T47D (cell line): ENCODE results near the gene RNLS.

Source experiments
- DNase-seq, 2 experiments: peaks; one replicate each; pipeline versions ENCODE4 v3.0.0 to v3.0.0-alpha.2; 2011 to 2012; ENCODE audit warnings: low read depth in 1 of 2, low spot score in 1 of 2
- JUND ChIP-seq: IDR thresholded peaks from 2 replicates; pipeline ENCODE4 v1.6.1; 2012; ENCODE audit warnings: low read depth
- in situ Hi-C: cut with HindIII; loops from 2 replicates; pipeline ENCODE4 v1.10.0; 2016; ENCODE audit warnings: low sequenced_read_pairs, low pct_unique_long_range_greater_than_20kb

The RNLS gene

DNA sequence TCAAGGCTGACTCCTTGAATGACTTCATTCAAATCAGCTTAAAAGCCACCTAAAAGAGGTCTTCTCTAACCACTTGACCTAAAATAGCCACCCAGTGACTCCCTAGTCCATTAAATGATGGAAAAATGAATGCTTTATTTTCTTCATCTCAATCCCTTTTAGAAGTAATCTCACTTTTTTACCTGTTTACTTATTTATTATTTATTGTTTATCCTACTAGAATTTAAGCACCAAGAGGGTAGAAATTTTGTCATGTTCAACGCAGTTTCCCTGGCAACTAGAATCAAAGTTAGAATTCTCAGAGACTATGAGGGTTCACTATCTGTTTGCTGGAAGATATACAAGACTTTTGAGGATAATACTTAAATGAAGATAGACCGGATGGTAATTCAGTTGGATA is 3.3 kb upstream of the RNLS start, which contains the start of gene LIPJ:
LIPJ (plus strand) TSS at position 301 of the 400 bp plus-strand sequence. CDS start 3,926 bp downstream, outside the sequence.
- in situ Hi-C loops: no loop called here
- DNase-seq: no peak

GRCh38 chr10:88583584-88583957 is 453 bp upstream of the RNLS start:
- in situ Hi-C loops: no loop called here
- no peak for TF ChIP-seq JUND
- DNase-seq: no peak

More for the DNA sequence above, 3.3 kb upstream of the RNLS start, which contains the start of gene LIPJ:
- no peak for TF ChIP-seq JUND

DNA sequence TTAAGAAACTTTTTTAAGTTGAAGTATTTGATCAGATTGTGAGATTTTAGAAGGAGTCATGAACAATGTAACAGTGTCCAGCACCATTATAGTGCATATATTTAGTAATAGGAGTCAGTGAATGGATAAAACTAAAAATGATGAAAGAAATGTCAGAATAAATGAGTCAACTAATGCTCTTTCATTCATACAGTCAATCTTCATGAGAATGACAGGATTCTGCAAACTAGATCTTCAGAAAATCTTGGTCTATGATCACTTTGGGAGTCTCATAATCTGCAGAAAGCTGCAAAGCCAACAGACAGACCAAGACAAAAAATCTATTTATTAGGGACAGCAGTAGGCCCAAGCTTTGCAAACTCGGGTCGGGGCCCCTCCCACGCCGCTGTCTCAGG is 710 bp downstream of the RNLS start:
- in situ Hi-C loops: no loop called here
- TF ChIP-seq JUND: no peak
- no peak for DNase-seq

DNA sequence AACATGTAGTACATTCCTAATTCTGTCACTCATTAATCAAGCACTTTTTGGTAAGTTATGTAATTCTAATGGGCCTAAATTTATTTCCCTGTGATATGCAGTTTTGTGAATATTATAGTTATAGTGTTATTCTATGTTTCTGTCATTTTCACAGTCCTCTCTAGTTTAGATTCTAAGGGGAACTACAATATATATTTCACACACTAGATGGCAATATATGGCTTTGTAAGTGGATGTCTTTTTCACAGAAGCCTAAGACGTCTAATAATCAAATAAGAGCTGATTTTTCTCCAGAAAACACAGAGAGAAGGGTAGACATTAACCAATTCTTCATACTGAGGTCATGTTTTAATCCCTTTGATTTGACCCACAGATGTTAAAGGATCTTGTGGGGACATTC is 18.0 kb downstream of the RNLS start:
- peak in 1 of 2 experiments; percentile 60 for DNase-seq
- in situ Hi-C loops: no loop called here
- TF ChIP-seq JUND: no peak

GRCh38 chr10:88562152-88562551 is 21.0 kb downstream of the RNLS start:
- DNase-seq: no peak
- no peak for TF ChIP-seq JUND
- in situ Hi-C loops: no loop called here

- no peak for DNase-seq
- no peak for TF ChIP-seq JUND
- in situ Hi-C loops: no loop called here
Measured at GRCh38 chr10:88557658-88558057, 25.5 kb downstream of the RNLS start.

DNA sequence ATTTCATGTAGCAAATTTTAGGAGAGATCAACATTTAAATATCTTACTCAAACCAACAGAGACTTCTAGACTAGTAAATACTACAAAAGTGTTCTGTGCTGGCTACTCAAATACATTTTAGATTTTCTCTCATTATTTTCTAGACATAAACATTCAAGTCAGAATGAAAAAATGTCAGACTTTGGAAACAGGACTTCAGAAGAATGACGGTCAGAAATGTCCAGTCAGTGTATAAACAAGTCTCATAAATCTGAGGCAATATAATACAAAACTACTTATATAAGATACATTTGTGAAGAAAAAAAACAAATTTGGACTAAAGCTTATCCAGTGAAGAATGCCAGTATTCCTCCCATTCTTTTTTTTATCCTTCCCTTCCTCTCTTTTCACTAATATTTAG is 25.9 kb downstream of the RNLS start:
- in situ Hi-C loops: no loop called here
- DNase-seq: no peak
- TF ChIP-seq JUND: no peak

GRCh38 chr10:88555190-88555908 is 27.8 kb downstream of the RNLS start:
- TF ChIP-seq JUND: no peak
- in situ Hi-C loops: no loop called here
- peak in 1 of 2 experiments; percentile 35 for DNase-seq

DNA sequence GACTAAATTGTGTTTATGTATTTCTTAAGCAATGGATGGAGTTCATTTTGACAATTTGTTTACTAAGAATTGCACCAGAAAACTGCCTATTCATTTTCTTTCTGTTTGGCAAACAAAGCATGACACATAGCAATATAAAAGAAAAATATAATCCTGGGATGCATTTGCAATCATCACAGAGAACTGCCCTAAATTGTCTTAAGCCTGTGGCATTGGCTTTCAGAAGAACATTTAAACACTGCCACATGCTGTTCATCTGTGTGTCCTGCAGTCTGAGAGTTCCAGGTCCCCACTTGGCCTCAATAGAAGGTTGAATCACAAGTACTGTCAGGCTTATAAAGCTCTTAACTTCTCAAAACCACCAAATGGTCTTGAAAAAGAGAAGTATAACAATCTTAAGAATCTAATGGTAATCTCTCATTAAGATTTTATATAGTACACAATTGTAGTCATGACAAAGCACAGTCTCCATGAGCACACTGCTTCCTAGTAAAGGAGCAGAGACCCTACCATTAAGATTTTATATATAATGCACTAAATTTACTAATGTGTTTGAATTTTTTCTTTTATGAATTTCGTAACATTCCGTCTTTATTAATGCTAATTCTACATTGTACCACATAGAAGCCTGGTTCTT is 29.9 kb downstream of the RNLS start:
- no peak for TF ChIP-seq JUND
- in situ Hi-C loops: no loop called here
- DNase-seq: peak; percentile 33 to 88

GRCh38 chr10:88551246-88551645 is 31.9 kb downstream of the RNLS start:
- no peak for DNase-seq
- in situ Hi-C loops: no loop called here
- no peak for TF ChIP-seq JUND

- no peak for TF ChIP-seq JUND
- no peak for DNase-seq
- in situ Hi-C loops: no loop called here
Measured at GRCh38 chr10:88546497-88546896, 36.6 kb downstream of the RNLS start.

DNA sequence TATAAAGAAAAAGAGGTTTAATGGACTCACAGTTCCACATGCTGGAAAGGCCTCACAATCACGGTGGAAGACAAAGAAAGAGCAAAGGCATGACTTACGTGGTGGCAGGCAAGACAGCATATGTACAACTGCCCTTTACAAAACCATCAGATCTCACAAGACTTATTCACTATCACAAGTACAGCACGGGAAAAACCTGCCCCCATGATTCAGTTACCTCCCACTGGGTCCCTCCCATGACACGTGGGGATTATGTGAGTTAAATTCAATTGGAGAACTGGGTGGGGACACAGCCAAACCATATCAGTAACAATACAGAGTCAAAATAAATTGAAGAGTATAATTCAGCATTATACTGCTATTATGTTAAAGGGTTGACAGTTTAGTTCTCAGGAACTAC is 37.8 kb downstream of the RNLS start:
- in situ Hi-C loops: no loop called here
- DNase-seq: no peak
- no peak for TF ChIP-seq JUND

GRCh38 chr10:88544140-88544870 is 38.8 kb downstream of the RNLS start:
- in situ Hi-C loops: no loop called here
- no peak for DNase-seq
- TF ChIP-seq JUND: no peak
